Lung (tissue), 12 donors: Measurements from ENCODE around the gene ATG5. TPM values are rescaled to one million over a fixed set of nuclear protein-coding genes. Genes with fewer than 3 reads are reported as not detected.

ENCODE experiments used
- ATAC-seq: fragments of 200-7000 bp; cut with Tn5 transposase; one replicate; pipeline ENCODE4 v1.9.1; 2020; ENCODE audit warnings: moderate number of reproducible peaks; ENCODE audit not compliant: insufficient read depth, low FRiP score
- DNase-seq, 3 donors: peaks; one replicate each; pipeline ENCODE4 v3.0.0-alpha.2; 2013 to 2017
- H3K27ac ChIP-seq, 2 donors: one replicate each; pipeline ENCODE4 v1.5.1; 2013; ENCODE audit warnings: mild to moderate bottlenecking in 2 of 2, moderate library complexity in 2 of 2, control low read depth in 1 of 2, inconsistent platforms in 1 of 2, low read depth in 1 of 2, low read length in 1 of 2
- H3K27me3 ChIP-seq, 3 donors: one replicate each; pipeline ENCODE4 v1.5.1; 2013; ENCODE audit warnings: low read length in 2 of 3; ENCODE audit not compliant: control insufficient read depth in 3 of 3, insufficient read depth in 3 of 3
- H3K36me3 ChIP-seq, 4 donors: one replicate each; pipeline ENCODE4 v1.5.1; 2013; ENCODE audit warnings: low read length in 4 of 4, mild to moderate bottlenecking in 1 of 4, moderate library complexity in 1 of 4; ENCODE audit not compliant: control insufficient read depth in 4 of 4, insufficient read depth in 4 of 4
- H3K4me1 ChIP-seq, 5 donors: one replicate each; pipeline ENCODE4 v1.5.1; 2013; ENCODE audit warnings: low read length in 5 of 5, mild to moderate bottlenecking in 2 of 5, moderate library complexity in 1 of 5; ENCODE audit not compliant: control insufficient read depth in 5 of 5, insufficient read depth in 5 of 5
- H3K4me3 ChIP-seq: one replicate; pipeline ENCODE4 v1.5.1; 2013; ENCODE audit warnings: mild to moderate bottlenecking, control low read depth, moderate library complexity
- H3K9ac ChIP-seq, 2 donors: one replicate each; pipeline ENCODE4 v1.5.1; 2013; ENCODE audit warnings: low read length in 2 of 2, control low read depth in 1 of 2; ENCODE audit not compliant: insufficient read depth in 1 of 2
- H3K9me3 ChIP-seq, 4 donors: one replicate each; pipeline ENCODE4 v1.5.1; 2013; ENCODE audit warnings: low read length in 3 of 4, mild to moderate bottlenecking in 1 of 4, moderate library complexity in 1 of 4; ENCODE audit not compliant: control insufficient read depth in 4 of 4, insufficient read depth in 3 of 4
- CTCF ChIP-seq: IDR thresholded peaks from 2 replicates; pipeline ENCODE4 v1.5.1; 2012; ENCODE audit warnings: mild to moderate bottlenecking; ENCODE audit errors: control extremely low read depth, extremely low read depth
- WGBS, 2 donors: extraction: QIAGEN DNeasy Blood & Tissue Kit; methylation state at CpG; one replicate each; pipeline ENCODE4 v1.1.7; 2013; 5-methylcytosine and 5-hydroxymethylcytosine counted together
- polyA plus RNA-seq, 2 donors: library from polyadenylated mRNA; stranded (reverse); fragments of 200-250 nt; gene quantifications; one replicate each; pipeline ENCODE4 v1.2.1, GENCODE V29; 2013
- total RNA-seq, 2 donors: library from RNA; depleted of rRNA in 1 of 2; stranded (reverse); fragments of >200 nt in 1 of 2; gene quantifications; one replicate each; pipeline ENCODE4 v1.2.1, GENCODE V29; 2014 to 2021
- donor health status: control.
- donor health status: control.
- donor health status: Bipolar disorder and iron deficiency.
- donor health status: healthy.
- donor health status: DM: yes; HTN: yes; CAD: no.

ATG5 gene
- total and polyA plus RNA-seq, 4 donors = 15.0 to 54.2 (median 22.3) TPM

GRCh38 chr6:106279179-106279578 lies 46.4 kb downstream of the ATG5 start:
- DNase-seq (no peak), ATAC-seq (no peak)
- Histone ChIP-seq H3K9ac (no peak overlapping the region), H3K4me1 (peaks cover 0 to 4% (median 0%) of the 10 kb centered on the region in 5 donors), H3K4me3 (no peak overlapping the region), H3K27me3 (no peaks in the 10 kb centered on the region), H3K9me3 (no peaks in the 10 kb centered on the region), H3K27ac (no peak overlapping the region), H3K36me3 (peaks cover 2 to 10% (median 6%) of the 10 kb centered on the region in 4 donors)
- WGBS, 2 donors = 41 to 74% methylated on average over 1 of the region's 1 CpG
- TF ChIP-seq CTCF = no peak

- Histone ChIP-seq H3K4me1 (peaks cover 0 to 7% (median 0%) of the 10 kb centered on the region in 5 donors), H3K27me3 (no peaks in the 10 kb centered on the region), H3K4me3 (no peak overlapping the region), H3K36me3 (peaks cover 2 to 10% (median 6%) of the 10 kb centered on the region in 4 donors), H3K9me3 (no peaks in the 10 kb centered on the region), H3K27ac (no peak overlapping the region), H3K9ac (no peak overlapping the region)
- DNase-seq (no peak), ATAC-seq (no peak)
- no peak for TF ChIP-seq CTCF
- 72 to 84% methylated on average over 5 of the region's 5 CpGs for WGBS, 2 donors
Observed at GRCh38 chr6:106275692-106276091, 49.9 kb downstream of the ATG5 start.

GRCh38 chr6:106273087-106273486 lies 52.5 kb downstream of the ATG5 start:
- ATAC-seq (no peak), DNase-seq (no peak)
- Histone ChIP-seq H3K9ac (no peak overlapping the region), H3K27ac (no peak overlapping the region), H3K27me3 (no peaks in the 10 kb centered on the region), H3K36me3 (peaks cover 0 to 4% (median 2%) of the 10 kb centered on the region in 4 donors), H3K9me3 (peaks cover 0 to 6% (median 1%) of the 10 kb centered on the region in 4 donors), H3K4me1 (peaks cover 0 to 5% (median 0%) of the 10 kb centered on the region in 5 donors), H3K4me3 (no peak overlapping the region)
- TF ChIP-seq CTCF = no peak
- WGBS, 2 donors = 76 to 85% methylated on average over 1 of the region's 1 CpG

GRCh38 chr6:106272287-106272686 lies 53.3 kb downstream of the ATG5 start:
- TF ChIP-seq CTCF = no peak
- Histone ChIP-seq H3K4me3 (no peak overlapping the region), H3K36me3 (peaks cover 0 to 3% (median 0%) of the 10 kb centered on the region in 4 donors), H3K27me3 (no peaks in the 10 kb centered on the region), H3K4me1 (peaks cover 0 to 5% (median 0%) of the 10 kb centered on the region in 5 donors), H3K9me3 (peaks cover 0 to 6% (median 1%) of the 10 kb centered on the region in 4 donors), H3K9ac (no peak overlapping the region), H3K27ac (no peak overlapping the region)
- whole genome bisulfite sequencing, 2 donors = 84 to 92% methylated on average over 4 of the region's 4 CpGs
- DNase-seq = no peak
- no peak for ATAC-seq
